Epithelial cell of proximal tubule (primary cell): ENCODE data around the gene AQP12B. TPM values are rescaled to one million over a fixed set of nuclear protein-coding genes. Genes with fewer than 3 reads are reported as not detected.

Experiments used
- DNase-seq: peaks from one replicate; pipeline ENCODE4 v3.0.0-alpha.2; 2011; ENCODE audit warnings: low read depth
- H3K4me3 ChIP-seq: 2 replicates; pipeline ENCODE4 v1.5.1; 2011; ENCODE audit warnings: low read depth, mild to moderate bottlenecking, low read length
- CTCF ChIP-seq: conservative IDR thresholded peaks from 2 replicates; pipeline ENCODE4 v1.5.1; 2012; ENCODE audit warnings: low read depth, mild to moderate bottlenecking, low read length
- total RNA-seq: library from RNA; depleted of rRNA; stranded (reverse); fragments of >200 nt; gene quantifications from 2 replicates; pipeline ENCODE4 v1.2.3, GENCODE V29; 2015

Gene AQP12B
- total RNA-seq, 1 donor from 2014 or later: not detected

DNA sequence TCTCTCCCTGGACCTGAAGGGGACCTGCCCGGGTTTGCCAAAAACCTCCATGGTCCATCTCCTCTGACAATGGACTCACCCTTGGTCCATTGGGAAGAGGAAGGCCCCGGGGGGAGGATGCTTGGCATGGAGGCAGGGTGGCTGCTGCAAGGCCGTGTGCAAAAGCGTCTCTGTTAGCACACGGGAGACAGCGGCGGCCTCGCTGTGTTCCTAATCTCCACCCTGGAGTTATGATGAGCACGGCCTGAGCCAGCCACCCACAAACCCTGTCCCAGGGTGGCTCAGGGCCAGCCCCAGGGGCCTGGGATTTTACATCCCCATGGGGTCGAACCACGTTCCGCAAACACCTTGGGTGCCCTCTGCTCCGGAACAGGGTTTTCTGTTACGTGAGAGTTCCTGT is 44.8 kb upstream of the AQP12B start:
- no peak overlapping the region for H3K4me3 ChIP-seq
- TF ChIP-seq CTCF: no peak
- no peak for DNase-seq

DNA sequence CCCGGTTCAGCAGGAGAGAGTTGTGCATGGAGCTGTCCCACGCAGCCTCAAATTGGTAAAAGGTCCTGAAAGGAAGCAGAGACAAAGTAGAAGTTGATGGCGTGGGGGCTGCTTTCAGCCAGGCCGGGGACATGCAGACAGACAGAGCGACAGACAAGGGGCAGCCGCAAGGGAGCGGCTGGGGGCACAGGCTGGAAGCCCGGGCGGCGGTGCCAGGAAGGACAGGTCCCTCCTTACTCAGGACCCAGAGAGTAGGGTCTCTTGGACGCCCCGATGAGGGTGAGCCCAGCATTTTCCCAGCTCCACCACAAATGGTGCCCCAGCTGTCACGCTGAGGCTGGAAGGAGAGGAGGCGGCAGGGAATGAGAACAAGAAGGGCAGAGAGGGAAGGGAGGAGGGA is 44.2 kb upstream of the AQP12B start:
- no peak overlapping the region for H3K4me3 ChIP-seq
- no peak for DNase-seq
- TF ChIP-seq CTCF: no peak

DNA sequence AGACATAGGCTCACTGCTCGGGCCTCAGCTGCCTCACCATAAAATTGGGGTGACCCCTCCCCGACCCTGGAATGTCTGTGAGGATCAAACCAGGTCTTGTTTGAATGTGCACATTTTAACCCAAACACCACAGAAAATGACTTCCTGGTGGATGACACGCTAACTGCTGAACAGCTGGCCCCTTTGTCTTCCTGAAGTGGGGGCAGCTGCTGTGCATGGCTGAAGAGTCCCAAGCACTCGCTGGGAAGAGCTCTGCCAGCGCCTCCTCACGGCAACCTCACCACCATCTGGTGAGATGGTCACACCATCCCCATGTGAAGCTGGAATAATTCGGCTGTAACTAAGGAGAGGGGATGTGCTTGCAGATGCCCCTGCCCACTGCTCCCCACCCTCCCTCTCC is 43.0 kb upstream of the AQP12B start:
- DNase-seq: no peak
- no peak overlapping the region for H3K4me3 ChIP-seq

GRCh38 chr2:240725266-240725665 is 42.6 kb upstream of the AQP12B start:
- no peak overlapping the region for H3K4me3 ChIP-seq
- no peak for DNase-seq
- no peak for TF ChIP-seq CTCF

More for the DNA sequence above, 43.0 kb upstream of the AQP12B start:
- no peak for TF ChIP-seq CTCF

- TF ChIP-seq CTCF: no peak
- no peak for DNase-seq
- H3K4me3 ChIP-seq: no peak overlapping the region
Observed at GRCh38 chr2:240724431-240724830, 41.7 kb upstream of the AQP12B start.

- no peak overlapping the region for H3K4me3 ChIP-seq
- no peak for TF ChIP-seq CTCF
- no peak for DNase-seq
Observed at GRCh38 chr2:240723851-240724250, 41.2 kb upstream of the AQP12B start.

- TF ChIP-seq CTCF: no peak
- DNase-seq: no peak
- H3K4me3 ChIP-seq: no peak overlapping the region
Observed at GRCh38 chr2:240722796-240723735, 40.4 kb upstream of the AQP12B start.
